HAP-1 (cell line): Measurements from ENCODE around the gene CDH22.

Source experiments
- DNase-seq, 2 experiments: peaks; one replicate each; pipeline ENCODE4 v3.0.0-alpha.2; 2016 to 2020; ENCODE audit warnings: low spot score in 2 of 2
- H3K27me3 ChIP-seq: fragments of 250-450 bp; sonication (Bioruptor Pico); 2 replicates; pipeline ENCODE4 v1.5.1; 2020; ENCODE audit warnings: low read depth, mild to moderate bottlenecking, moderate library complexity
- H3K36me3 ChIP-seq: fragments of 250-450 bp; sonication (Bioruptor Pico); replicated peaks from 2 replicates; pipeline ENCODE4 v1.5.1; 2020; ENCODE audit warnings: mild to moderate bottlenecking
- H3K4me1 ChIP-seq: fragments of 250-450 bp; sonication (Bioruptor Pico); 2 replicates; pipeline ENCODE4 v1.5.1; 2020; ENCODE audit warnings: mild to moderate bottlenecking
- H3K4me3 ChIP-seq: fragments of 250-450 bp; sonication (Bioruptor Pico); 2 replicates; pipeline ENCODE4 v1.5.1; 2020; ENCODE audit warnings: mild to moderate bottlenecking, moderate library complexity
- H3K9me3 ChIP-seq: fragments of 250-450 bp; sonication (Bioruptor Pico); 2 replicates; pipeline ENCODE4 v1.5.1; 2020; ENCODE audit warnings: mild to moderate bottlenecking, moderate library complexity
- in situ Hi-C: fragments of 300-500 bp; cut with MboI; formaldehyde crosslinking; loops from 3 replicates; pipeline ENCODE4 v1.14.3; 2020; ENCODE audit warnings: low sequenced_read_pairs, inconsistent platforms, mixed read lengths

CDH22 gene

GRCh38 chr20:46336735-46337134, 28.4 kb upstream of the CDH22 start:
- DNase-seq, result no peak
- in situ Hi-C loops, result loop anchor here (25.0 kb wide), 1 partner anchor 199 kb away; no protein-coding TSS in a partner anchor
- Histone ChIP-seq H3K36me3 (no peaks in the 10 kb centered on the region), H3K9me3 (no peaks in the 10 kb centered on the region), H3K27me3 (peaks cover 34% of the 10 kb centered on the region), H3K4me3 (no peak overlapping the region), H3K4me1 (no peaks in the 10 kb centered on the region)

GRCh38 chr20:46334303-46334904, 26.1 kb upstream of the CDH22 start:
- no peak for DNase-seq
- H3K36me3 ChIP-seq, result no peaks in the 10 kb centered on the region
- H3K27me3 ChIP-seq, result peaks cover 16% of the 10 kb centered on the region
- H3K9me3 ChIP-seq, result no peaks in the 10 kb centered on the region
- in situ Hi-C loops, result loop anchor here (25.0 kb wide), 1 partner anchor 197 kb away; no protein-coding TSS in a partner anchor
- no peak overlapping the region for H3K4me3 ChIP-seq
- H3K4me1 ChIP-seq, result no peaks in the 10 kb centered on the region

- no peak for DNase-seq
- Histone ChIP-seq H3K9me3 (no peaks in the 10 kb centered on the region), H3K36me3 (no peaks in the 10 kb centered on the region), H3K4me1 (0 out of 2 replicates have a peak, but pooled peaks cover 2% of the 10 kb centered on the region), H3K4me3 (no peak overlapping the region), H3K27me3 (peaks cover 5% of the 10 kb centered on the region)
- in situ Hi-C loops, result loop anchor here (25.0 kb wide), 1 partner anchor 196 kb away; no protein-coding TSS in a partner anchor
Measured at GRCh38 chr20:46333161-46333991, 25.1 kb upstream of the CDH22 start.

GRCh38 chr20:46332373-46333160, 24.3 kb upstream of the CDH22 start:
- Histone ChIP-seq H3K9me3 (no peaks in the 10 kb centered on the region), H3K4me3 (no peak overlapping the region), H3K4me1 (0 out of 2 replicates have a peak, but pooled peaks cover 2% of the 10 kb centered on the region), H3K27me3 (peaks cover under 1% of the 10 kb centered on the region; the same call in 1 of the 2 replicates), H3K36me3 (no peaks in the 10 kb centered on the region)
- DNase-seq, result no peak
- in situ Hi-C loops, result loop anchor here (25.0 kb wide), 1 partner anchor 195 kb away; no protein-coding TSS in a partner anchor

GRCh38 chr20:46331611-46332361, 23.5 kb upstream of the CDH22 start:
- Histone ChIP-seq H3K27me3 (no peaks in the 10 kb centered on the region), H3K4me1 (0 out of 2 replicates have a peak, but pooled peaks cover 2% of the 10 kb centered on the region), H3K36me3 (no peaks in the 10 kb centered on the region), H3K4me3 (no peak overlapping the region), H3K9me3 (no peaks in the 10 kb centered on the region)
- no peak for DNase-seq
- in situ Hi-C loops, result loop anchor here (25.0 kb wide), 1 partner anchor 194 kb away; no protein-coding TSS in a partner anchor

GRCh38 chr20:46330831-46331371, 22.6 kb upstream of the CDH22 start:
- DNase-seq, result no peak
- Histone ChIP-seq H3K4me1 (0 out of 2 replicates have a peak, but pooled peaks cover 2% of the 10 kb centered on the region), H3K4me3 (no peak overlapping the region), H3K36me3 (no peaks in the 10 kb centered on the region), H3K9me3 (no peaks in the 10 kb centered on the region), H3K27me3 (no peaks in the 10 kb centered on the region)
- in situ Hi-C loops, result loop anchor here (25.0 kb wide), 1 partner anchor 194 kb away; no protein-coding TSS in a partner anchor

GRCh38 chr20:46330072-46330763, 21.9 kb upstream of the CDH22 start:
- DNase-seq, result no peak
- in situ Hi-C loops, result loop anchor here (25.0 kb wide), 1 partner anchor 193 kb away; no protein-coding TSS in a partner anchor

GRCh38 chr20:46328200-46328882, 20.0 kb upstream of the CDH22 start:
- Histone ChIP-seq H3K36me3 (no peaks in the 10 kb centered on the region), H3K9me3 (no peaks in the 10 kb centered on the region), H3K4me3 (no peak overlapping the region), H3K27me3 (peaks cover 4% of the 10 kb centered on the region; the same call in 1 of the 2 replicates), H3K4me1 (0 out of 2 replicates have a peak, but pooled peaks cover 2% of the 10 kb centered on the region)
- in situ Hi-C loops, result loop anchor here (25.0 kb wide), 1 partner anchor 191 kb away; no protein-coding TSS in a partner anchor
- DNase-seq, result no peak

More at GRCh38 chr20:46330072-46330763, 21.9 kb upstream of the CDH22 start:
- H3K36me3 ChIP-seq, result no peaks in the 10 kb centered on the region
- H3K9me3 ChIP-seq, result no peaks in the 10 kb centered on the region
- 0 out of 2 replicates have a peak, but pooled peaks cover 2% of the 10 kb centered on the region for H3K4me1 ChIP-seq
- no peaks in the 10 kb centered on the region for H3K27me3 ChIP-seq
- H3K4me3 ChIP-seq, result no peak overlapping the region

- H3K27me3 ChIP-seq, result peaks cover 11% of the 10 kb centered on the region; the same call in 1 of the 2 replicates
- no peaks in the 10 kb centered on the region for H3K36me3 ChIP-seq
- in situ Hi-C loops, result loop anchor here (25.0 kb wide), 1 partner anchor 190 kb away; no protein-coding TSS in a partner anchor
Measured at GRCh38 chr20:46327557-46327956, 19.3 kb upstream of the CDH22 start.

GRCh38 chr20:46325789-46326188, 17.5 kb upstream of the CDH22 start:
- Histone ChIP-seq H3K4me1 (0 out of 2 replicates have a peak, but pooled peaks cover 2% of the 10 kb centered on the region), H3K27me3 (peaks cover 14% of the 10 kb centered on the region; the same call in 1 of the 2 replicates), H3K4me3 (no peak overlapping the region), H3K36me3 (no peaks in the 10 kb centered on the region), H3K9me3 (no peaks in the 10 kb centered on the region)
- in situ Hi-C loops, result loop anchor here (25.0 kb wide), 1 partner anchor 188 kb away; no protein-coding TSS in a partner anchor
- no peak for DNase-seq

More at GRCh38 chr20:46327557-46327956, 19.3 kb upstream of the CDH22 start:
- no peak overlapping the region for H3K4me3 ChIP-seq
- no peak for DNase-seq
- H3K4me1 ChIP-seq, result 0 out of 2 replicates have a peak, but pooled peaks cover 2% of the 10 kb centered on the region
- no peaks in the 10 kb centered on the region for H3K9me3 ChIP-seq

GRCh38 chr20:46324960-46325703, 16.8 kb upstream of the CDH22 start:
- 0 out of 2 replicates have a peak, but pooled peaks cover 2% of the 10 kb centered on the region for H3K4me1 ChIP-seq

More at GRCh38 chr20:46324960-46325703, 16.8 kb upstream of the CDH22 start:
- DNase-seq, result peak; percentile 15 to 70
- in situ Hi-C loops, result loop anchor here (25.0 kb wide), 1 partner anchor 188 kb away; no protein-coding TSS in a partner anchor
- H3K36me3 ChIP-seq, result no peaks in the 10 kb centered on the region
- no peak overlapping the region for H3K4me3 ChIP-seq
- no peaks in the 10 kb centered on the region for H3K9me3 ChIP-seq
- H3K27me3 ChIP-seq, result peaks cover 14% of the 10 kb centered on the region; the same call in 1 of the 2 replicates
